Measurements from ENCODE around the gene DHX15. TPM values are rescaled to one million over a fixed set of nuclear protein-coding genes. Genes with fewer than 3 reads are reported as not detected.

The DHX15 gene
- total RNA-seq, 2 experiments from 2014 or later = 169 to 172 TPM

- peaks cover 3% of the 10 kb centered on the region for H3K9me3 Mint-ChIP-seq
- no peak for DNase-seq
- no peak overlapping the region for H3K27ac Mint-ChIP-seq
- intact Hi-C loops (cut with micrococcal nuclease) = no loop called here
- peaks cover 77% of the 10 kb centered on the region for H3K4me1 Mint-ChIP-seq (ENCODE audit: low read depth)
- H3K27me3 Mint-ChIP-seq = no peaks in the 10 kb centered on the region
- CTCF ChIA-PET = no interaction called here
- H3K36me3 Mint-ChIP-seq = peaks cover 47% of the 10 kb centered on the region
- POLR2A ChIA-PET = no interaction called here
- no peak overlapping the region for H3K4me3 Mint-ChIP-seq
Measured at GRCh38 chr4:24559032-24559821, 25.1 kb downstream of the DHX15 start.

- peaks cover 42% of the 10 kb centered on the region for H3K36me3 Mint-ChIP-seq
- ChIA-PET CTCF (interaction anchor here (0.6 kb wide), 1 partner anchor 82 kb away, joined by 3 read pairs; no protein-coding TSS in a partner anchor), POLR2A (interaction anchor here (0.8 to 1.4 kb wide), 2 partner anchors 9 to 10 kb away, joined by 4 to 5 read pairs; no protein-coding TSS in a partner anchor)
- H3K27me3 Mint-ChIP-seq = no peaks in the 10 kb centered on the region
- DNase-seq = no peak
- peaks cover 3% of the 10 kb centered on the region for H3K9me3 Mint-ChIP-seq
- H3K4me3 Mint-ChIP-seq = peak overlapping the region; percentile 7
- H3K27ac Mint-ChIP-seq = peak overlapping the region; percentile 47
- H3K4me1 Mint-ChIP-seq (ENCODE audit: low read depth) = peaks cover 70% of the 10 kb centered on the region
- intact Hi-C loops (cut with micrococcal nuclease) = loop anchor here (2.0 kb wide), 3 partner anchors 13 to 41 kb away; no protein-coding TSS in a partner anchor
Measured at GRCh38 chr4:24557026-24558025, 27.0 kb downstream of the DHX15 start.

- H3K27ac Mint-ChIP-seq = no peak overlapping the region
- H3K27me3 Mint-ChIP-seq = no peaks in the 10 kb centered on the region
- H3K9me3 Mint-ChIP-seq = no peaks in the 10 kb centered on the region
- peaks cover 56% of the 10 kb centered on the region for H3K36me3 Mint-ChIP-seq
- ChIA-PET CTCF (interaction anchor here (0.6 to 2.5 kb wide), 12 partner anchors 12 to 138 kb away, joined by 3 to 15 read pairs (median 3); partner anchors contain the start of gene DHX15), POLR2A (interaction anchor here (1.2 to 1.4 kb wide), 2 partner anchors 14 to 38 kb away, joined by 3 read pairs; no protein-coding TSS in a partner anchor)
- no peak for DNase-seq
- peaks cover 56% of the 10 kb centered on the region for H3K4me1 Mint-ChIP-seq (ENCODE audit: low read depth)
- intact Hi-C loops (cut with micrococcal nuclease) = no loop called here
- no peak overlapping the region for H3K4me3 Mint-ChIP-seq
Measured at GRCh38 chr4:24551492-24552289, 32.7 kb downstream of the DHX15 start.

GRCh38 chr4:24550441-24551175, 33.7 kb downstream of the DHX15 start:
- peaks cover 52% of the 10 kb centered on the region for H3K36me3 Mint-ChIP-seq
- POLR2A ChIA-PET = interaction anchor here (1.4 kb wide), 1 partner anchor 13 kb away, joined by 3 read pairs; no protein-coding TSS in a partner anchor

GRCh38 chr4:24547979-24548378, 36.4 kb downstream of the DHX15 start:
- no peak overlapping the region for H3K27ac Mint-ChIP-seq
- no peak overlapping the region for H3K4me3 Mint-ChIP-seq
- H3K36me3 Mint-ChIP-seq = peaks cover 50% of the 10 kb centered on the region
- peaks cover 58% of the 10 kb centered on the region for H3K4me1 Mint-ChIP-seq (ENCODE audit: low read depth)
- POLR2A ChIA-PET = interaction anchor here (1.4 kb wide), 1 partner anchor 9 kb away, joined by 4 read pairs; no protein-coding TSS in a partner anchor
- no peaks in the 10 kb centered on the region for H3K27me3 Mint-ChIP-seq
- CTCF ChIA-PET = no interaction called here
- no peaks in the 10 kb centered on the region for H3K9me3 Mint-ChIP-seq
- intact Hi-C loops (cut with micrococcal nuclease) = loop anchor here (5.0 kb wide), 1 partner anchor 34 kb away; the partner anchor contains the start of gene DHX15
- no peak for DNase-seq

More at GRCh38 chr4:24550441-24551175, 33.7 kb downstream of the DHX15 start:
- H3K27me3 Mint-ChIP-seq = no peaks in the 10 kb centered on the region
- intact Hi-C loops (cut with micrococcal nuclease) = no loop called here
- no peak for DNase-seq
- peaks cover 51% of the 10 kb centered on the region for H3K4me1 Mint-ChIP-seq (ENCODE audit: low read depth)
- no peaks in the 10 kb centered on the region for H3K9me3 Mint-ChIP-seq
- no peak overlapping the region for H3K27ac Mint-ChIP-seq
- no peak overlapping the region for H3K4me3 Mint-ChIP-seq
- CTCF ChIA-PET = interaction anchor here (0.6 to 2.5 kb wide), 8 partner anchors 10 to 100 kb away, joined by 3 to 15 read pairs (median 4); no protein-coding TSS in a partner anchor

GRCh38 chr4:24544208-24544988, 40.0 kb downstream of the DHX15 start:
- no peak for DNase-seq
- no peaks in the 10 kb centered on the region for H3K9me3 Mint-ChIP-seq
- ChIA-PET CTCF (interaction anchor here (0.8 kb wide), 1 partner anchor 12 kb away, joined by 3 read pairs; no protein-coding TSS in a partner anchor), POLR2A (no interaction called here)
- no peak overlapping the region for H3K4me3 Mint-ChIP-seq
- no peak overlapping the region for H3K27ac Mint-ChIP-seq
- H3K36me3 Mint-ChIP-seq = peaks cover 58% of the 10 kb centered on the region
- H3K27me3 Mint-ChIP-seq = no peaks in the 10 kb centered on the region
- intact Hi-C loops (cut with micrococcal nuclease) = no loop called here
- peaks cover 37% of the 10 kb centered on the region for H3K4me1 Mint-ChIP-seq (ENCODE audit: low read depth)

GRCh38 chr4:24537025-24537424, 47.3 kb downstream of the DHX15 start:
- CTCF ChIA-PET = interaction anchor here (0.8 kb wide), 1 partner anchor 14 kb away, joined by 3 read pairs; no protein-coding TSS in a partner anchor
- H3K36me3 Mint-ChIP-seq = peaks cover 54% of the 10 kb centered on the region
- DNase-seq = no peak
- H3K9me3 Mint-ChIP-seq = no peaks in the 10 kb centered on the region
- H3K4me1 Mint-ChIP-seq (ENCODE audit: low read depth) = peaks cover 11% of the 10 kb centered on the region
- POLR2A ChIA-PET = interaction anchor here (1.1 to 1.3 kb wide), 2 partner anchors 9 to 14 kb away, joined by 3 read pairs; no protein-coding TSS in a partner anchor
- intact Hi-C loops (cut with micrococcal nuclease) = no loop called here
- no peak overlapping the region for H3K4me3 Mint-ChIP-seq
- no peaks in the 10 kb centered on the region for H3K27me3 Mint-ChIP-seq
- no peak overlapping the region for H3K27ac Mint-ChIP-seq

GRCh38 chr4:24535399-24535798, 49.0 kb downstream of the DHX15 start:
- ChIA-PET POLR2A (no interaction called here), CTCF (no interaction called here)
- intact Hi-C loops (cut with micrococcal nuclease) = no loop called here
- DNase-seq = no peak
- H3K27me3 Mint-ChIP-seq = no peaks in the 10 kb centered on the region
- H3K9me3 Mint-ChIP-seq = no peaks in the 10 kb centered on the region
- H3K4me1 Mint-ChIP-seq (ENCODE audit: low read depth) = peaks cover 11% of the 10 kb centered on the region
- no peak overlapping the region for H3K4me3 Mint-ChIP-seq
- peaks cover 50% of the 10 kb centered on the region for H3K36me3 Mint-ChIP-seq
- H3K27ac Mint-ChIP-seq = no peak overlapping the region

GRCh38 chr4:24533364-24533763, 51.0 kb downstream of the DHX15 start:
- ChIA-PET POLR2A (no interaction called here), CTCF (interaction anchor here (1.1 to 1.2 kb wide), 2 partner anchors 17 to 19 kb away, joined by 3 read pairs; no protein-coding TSS in a partner anchor)
- Mint-ChIP-seq H3K9me3 (no peaks in the 10 kb centered on the region), H3K4me3 (no peak overlapping the region), H3K4me1 (ENCODE audit: low read depth) (peaks cover 8% of the 10 kb centered on the region), H3K36me3 (peaks cover 48% of the 10 kb centered on the region), H3K27ac (no peak overlapping the region), H3K27me3 (no peaks in the 10 kb centered on the region)
- intact Hi-C loops (cut with micrococcal nuclease) = no loop called here
- no peak for DNase-seq

GRCh38 chr4:24529555-24529954, 54.8 kb downstream of the DHX15 start:
- peaks cover 50% of the 10 kb centered on the region for H3K36me3 Mint-ChIP-seq
- no peak overlapping the region for H3K27ac Mint-ChIP-seq
- H3K27me3 Mint-ChIP-seq = no peaks in the 10 kb centered on the region
- POLR2A ChIA-PET = no interaction called here
- no peaks in the 10 kb centered on the region for H3K9me3 Mint-ChIP-seq
- no peaks in the 10 kb centered on the region for H3K4me1 Mint-ChIP-seq (ENCODE audit: low read depth)
- CTCF ChIA-PET = no interaction called here
- no peak overlapping the region for H3K4me3 Mint-ChIP-seq
- no peak for DNase-seq
- intact Hi-C loops (cut with micrococcal nuclease) = no loop called here

Data from activated CD4-positive, alpha-beta memory T cell treated with anti-CD3 and anti-CD28 coated beads for 36 hours (primary cell).